Peyer's patch (tissue), 4 donors: Measurements from ENCODE around the gene PSRC1.

Experiments used
- CTCF ChIP-seq, 6 experiments: fragments of 450-650 bp in 4 of 6; fragments of 200-600 bp in 2 of 6; sonication (generic) in 1 of 6; IDR thresholded peaks; one replicate each; pipeline ENCODE4 v1.5.1; 2017 to 2019; ENCODE audit warnings: antibody characterized with exemption in 6 of 6, mild to moderate bottlenecking in 3 of 6, moderate library complexity in 1 of 6
- POLR2A ChIP-seq, 2 donors: fragments of 450-650 bp; IDR thresholded peaks; one replicate each; pipeline ENCODE4 v1.5.1; 2017; ENCODE audit warnings: antibody characterized with exemption in 2 of 2, mild to moderate bottlenecking in 2 of 2, moderate library complexity in 2 of 2

DNA sequence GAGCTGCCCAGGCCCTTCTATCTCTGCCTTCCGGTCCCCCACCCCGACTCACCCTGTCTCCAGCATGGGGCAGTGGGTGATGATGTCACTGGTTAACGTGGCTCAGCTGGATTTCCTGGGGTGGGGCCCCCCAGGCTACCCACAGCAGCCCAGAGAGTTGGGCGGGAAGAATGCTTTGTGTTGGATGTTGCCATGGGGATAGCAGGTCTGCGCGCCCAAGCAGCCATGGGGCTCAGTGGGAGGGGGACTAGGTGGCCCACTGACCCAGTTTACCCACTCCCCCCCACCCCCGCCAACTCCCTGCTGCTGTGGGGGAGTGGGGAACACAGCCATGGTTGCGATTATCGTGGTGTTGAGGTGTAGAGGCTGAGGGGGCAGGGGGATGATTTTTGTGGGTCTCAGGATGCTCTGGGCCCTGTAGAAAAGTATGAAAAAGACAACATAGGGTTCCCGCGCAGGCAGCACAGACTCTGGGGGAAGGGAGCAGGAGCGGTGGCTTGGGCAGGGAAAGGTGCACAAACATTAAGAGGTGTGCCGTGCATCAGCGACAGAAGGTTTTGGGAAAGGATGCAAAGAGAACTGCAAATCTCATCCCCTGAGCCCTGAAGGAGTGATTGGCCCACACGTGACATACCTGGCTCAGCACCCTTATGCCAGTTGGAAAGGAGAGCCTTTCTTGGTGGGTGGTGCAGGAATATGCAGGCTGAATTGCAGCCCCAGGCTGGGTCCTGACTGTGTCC, 25.1 kb downstream of the PSRC1 start:
- TF ChIP-seq CTCF (IDR thresholded peaks at IDR 0.05): no peak
- TF ChIP-seq POLR2A (IDR thresholded peaks at IDR 0.05): no peak
